K562 (cell line): ENCODE results near the gene CRYZL1. TPM values are rescaled to one million over a fixed set of nuclear protein-coding genes. Genes with fewer than 3 reads are reported as not detected.
A peak's percentile ranks its signal among the peaks of the same experiment; 100 is the strongest.

Source experiments
- ATAC-seq: fragments of 200-7000 bp; cut with Tn5 transposase; 3 replicates; pipeline ENCODE4 v1.9.1; 2020; ENCODE audit warnings: moderate library complexity
- BruUV-seq: library from RNA; stranded (reverse); fragments of 400-500 nt; replicated peaks from 2 replicates; lab custom pipeline; 2021; lab: Mats Ljungman, UMichigan
- CTCF ChIA-PET: fragments of 300-600 bp; formaldehyde crosslinking; extraction: SDS; loops from one replicate; lab custom pipeline; 2021; ENCODE audit warnings: low intra/inter-chr PET ratio; lab: Yijun Ruan, JAX
- POLR2A ChIA-PET: fragments of 300-600, 350-650 bp; sonication (Branson Sonifier 250); formaldehyde crosslinking; extraction: SDS; loops from one replicate; lab custom pipeline; 2021; ENCODE audit warnings: antibody characterized with exemption, inconsistent platforms; lab: Yijun Ruan, JAX
- DNase-seq, 4 experiments: peaks; one replicate each; pipeline versions ENCODE4 v3.0.0 to v3.0.0-alpha.2; 2011 to 2018; ENCODE audit warnings: low spot score in 3 of 4, mixed read lengths in 3 of 4; ENCODE audit errors: extremely low read depth in 1 of 4
- FAIRE-seq: peaks from 2 replicates; lab custom pipeline; 2011; peaks lifted over from hg19 to GRCh38; lab: Jason Lieb, UNC
- H2AFZ ChIP-seq: 2 replicates; pipeline ENCODE4 v1.6.0; 2011; ENCODE audit warnings: low read depth, low read length, control low read depth, inconsistent platforms
- H3K27ac ChIP-seq: fragments of 200-600 bp; 3 replicates; pipeline ENCODE4 v1.8.0; 2011; ENCODE audit warnings: low read depth, mild to moderate bottlenecking, control low read depth, inconsistent platforms, low read length, moderate library complexity, mixed read lengths; ENCODE audit errors: extremely low read depth
- H3K27me3 ChIP-seq, 2 experiments: fragments of 300-600 bp in 1 of 2; 2 replicates in 1 of 2; 3 replicates in 1 of 2; pipeline versions ENCODE4 v1.6.0 to v1.8.0; 2011; ENCODE audit warnings: inconsistent platforms in 2 of 2, low read length in 2 of 2, mild to moderate bottlenecking in 1 of 2, mixed read lengths in 1 of 2, moderate library complexity in 1 of 2; ENCODE audit not compliant: control insufficient read depth in 2 of 2, insufficient read depth in 2 of 2
- H3K36me3 ChIP-seq: fragments of 300-600 bp; 3 replicates; pipeline ENCODE4 v1.8.0; 2011; ENCODE audit warnings: mild to moderate bottlenecking, low read length, inconsistent platforms; ENCODE audit not compliant: control insufficient read depth, insufficient read depth
- H3K4me1 ChIP-seq, 2 experiments: fragments of 200-600 bp in 1 of 2; replicated peaks in 1 of 2; 2 replicates in 1 of 2; 3 replicates in 1 of 2; pipeline versions ENCODE4 v1.5.1 to v1.8.0; 2011; ENCODE audit warnings: inconsistent platforms in 2 of 2, low read length in 2 of 2, mild to moderate bottlenecking in 1 of 2, mixed read lengths in 1 of 2, moderate library complexity in 1 of 2; ENCODE audit not compliant: control insufficient read depth in 2 of 2, insufficient read depth in 2 of 2
- H3K4me2 ChIP-seq: 2 replicates; pipeline ENCODE4 v1.6.1; 2011; ENCODE audit warnings: low read length, control low read depth, inconsistent platforms, mixed read lengths; ENCODE audit not compliant: insufficient read depth
- H3K4me3 ChIP-seq: fragments of 200-600 bp; sonication (generic), shearing (Covaris generic); 2 replicates; pipeline ENCODE4 v1.5.1; 2016; ENCODE audit warnings: control low read depth, inconsistent platforms
- H3K79me2 ChIP-seq: fragments of 200-600 bp; 3 replicates; pipeline ENCODE4 v1.8.0; 2011; ENCODE audit warnings: low read length, inconsistent platforms; ENCODE audit not compliant: control insufficient read depth, insufficient read depth
- H3K9ac ChIP-seq, 2 experiments: 2 replicates each; pipeline versions ENCODE4 v1.6.0 to v1.6.1; 2011; ENCODE audit warnings: low read depth in 2 of 2, low read length in 2 of 2, control low read depth in 1 of 2, inconsistent platforms in 1 of 2, mild to moderate bottlenecking in 1 of 2, mixed read lengths in 1 of 2; ENCODE audit not compliant: insufficient read depth in 1 of 2
- H3K9me1 ChIP-seq: one replicate; pipeline ENCODE4 v1.6.0; 2011; ENCODE audit warnings: inconsistent platforms, mild to moderate bottlenecking, low read length, moderate library complexity; ENCODE audit not compliant: control insufficient read depth, insufficient read depth
- H3K9me3 ChIP-seq: replicated peaks from 2 replicates; pipeline ENCODE4 v1.5.1; 2011; ENCODE audit warnings: low read depth, low read length, inconsistent platforms; ENCODE audit not compliant: control insufficient read depth, insufficient read depth
- H4K20me1 ChIP-seq: replicated peaks from 2 replicates; pipeline ENCODE4 v1.6.1; 2011; ENCODE audit warnings: low read length, inconsistent platforms, mixed read lengths; ENCODE audit not compliant: control insufficient read depth, insufficient read depth
- WGBS: fragments of 100-300 bp; shearing (Covaris generic); methylation state at CpG from one replicate; pipeline ENCODE4 v1.1.6; 2016; ENCODE audit warnings: low coverage, mixed read lengths; ENCODE audit not compliant: insufficient coverage; ENCODE audit errors: missing lambda C conversion rate; 5-methylcytosine and 5-hydroxymethylcytosine counted together
- in situ Hi-C: fragments of 300-500 bp; cut with MboI; formaldehyde crosslinking; loops from 4 replicates; pipeline ENCODE4 v1.15.0; 2018; ENCODE audit warnings: inconsistent platforms, mixed read lengths
- intact Hi-C: fragments of 100-400 bp; cut with micrococcal nuclease; formaldehyde crosslinking; loops from 2 replicates; pipeline ENCODE4 v1.14.2; 2022
- polyA plus RNA-seq, 8 experiments: library from polyadenylated mRNA; depleted of rRNA in 4 of 8; stranded (reverse) in 5 of 8; unstranded in 3 of 8; fragments of >200 nt; fragmentation: Nextera tagmentation in 2 of 8; fragmentation: Illumina TruSeq in 1 of 8; extraction: Ambion mirVana in 2 of 8; extraction: Trizol in 1 of 8; gene quantifications; 2 replicates each; pipeline versions ENCODE4 v1.2.1 to v1.2.3, GENCODE V29; 2011 to 2014; ENCODE audit warnings: inconsistent platforms in 1 of 8, missing spikeins in 1 of 8
- total RNA-seq, 7 experiments: library from RNA; depleted of rRNA in 6 of 7; stranded (reverse); fragments of >200 nt in 6 of 7; fragmentation: Illumina TruSeq in 2 of 7; extraction: Trizol in 2 of 7; gene quantifications; 2 replicates each; pipeline versions ENCODE4 v1.2.1 to v1.2.3, GENCODE V29; 2011 to 2021; ENCODE audit warnings: low replicate concordance in 1 of 7
- TF ChIP-seq, protein P1 (sequence below): sonication (generic); formaldehyde crosslinking; IDR thresholded peaks from 2 replicates; pipeline ENCODE4 v1.9.0; 2022; ENCODE audit warnings: mild to moderate bottlenecking, missing genetic modification reagents
- TF ChIP-seq, protein P2 (sequence below): fragments of 250-450 bp; sonication (Bioruptor Pico); IDR thresholded peaks from 2 replicates; pipeline ENCODE4 v1.5.0; 2021; ENCODE audit warnings: mild to moderate bottlenecking, moderate library complexity
- TF ChIP-seq, protein P3 (sequence below): sonication (generic); formaldehyde crosslinking; IDR thresholded peaks from 2 replicates; pipeline ENCODE4 v1.5.0; 2020; ENCODE audit warnings: missing genetic modification reagents

CRYZL1 gene
- total and polyA plus RNA-seq, 9 of the 15 experiments (the other 6 are each of a cell fraction or from before 2014, with no cell fraction given): 19.9 to 98.2 (median 39.2) TPM

DNA sequence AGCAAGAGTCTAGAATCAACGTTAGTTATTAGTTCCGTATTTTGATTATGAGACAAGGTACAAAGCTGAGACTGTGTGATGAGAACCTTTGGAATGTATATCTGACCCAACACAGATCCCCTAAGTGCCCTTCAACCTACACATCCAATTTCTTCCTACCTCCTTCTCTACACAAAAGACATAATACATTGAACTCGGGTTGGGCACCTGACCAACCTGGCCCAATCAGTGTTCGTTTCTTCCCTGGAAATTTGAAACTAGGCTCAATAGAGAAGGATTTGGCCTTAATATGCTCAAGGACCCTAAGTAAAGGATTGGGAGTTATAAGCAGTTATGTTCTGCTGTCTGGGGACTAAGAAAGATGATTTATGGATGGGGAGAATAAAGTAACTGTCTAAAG is 12.9 kb upstream of the CRYZL1 start:
- TF ChIP-seq, protein P1, sequence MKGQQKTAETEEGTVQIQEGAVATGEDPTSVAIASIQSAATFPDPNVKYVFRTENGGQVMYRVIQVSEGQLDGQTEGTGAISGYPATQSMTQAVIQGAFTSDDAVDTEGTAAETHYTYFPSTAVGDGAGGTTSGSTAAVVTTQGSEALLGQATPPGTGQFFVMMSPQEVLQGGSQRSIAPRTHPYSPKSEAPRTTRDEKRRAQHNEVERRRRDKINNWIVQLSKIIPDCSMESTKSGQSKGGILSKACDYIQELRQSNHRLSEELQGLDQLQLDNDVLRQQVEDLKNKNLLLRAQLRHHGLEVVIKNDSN (CRISPR knock-in tag): peak; percentile 40
- TF ChIP-seq, protein P2, sequence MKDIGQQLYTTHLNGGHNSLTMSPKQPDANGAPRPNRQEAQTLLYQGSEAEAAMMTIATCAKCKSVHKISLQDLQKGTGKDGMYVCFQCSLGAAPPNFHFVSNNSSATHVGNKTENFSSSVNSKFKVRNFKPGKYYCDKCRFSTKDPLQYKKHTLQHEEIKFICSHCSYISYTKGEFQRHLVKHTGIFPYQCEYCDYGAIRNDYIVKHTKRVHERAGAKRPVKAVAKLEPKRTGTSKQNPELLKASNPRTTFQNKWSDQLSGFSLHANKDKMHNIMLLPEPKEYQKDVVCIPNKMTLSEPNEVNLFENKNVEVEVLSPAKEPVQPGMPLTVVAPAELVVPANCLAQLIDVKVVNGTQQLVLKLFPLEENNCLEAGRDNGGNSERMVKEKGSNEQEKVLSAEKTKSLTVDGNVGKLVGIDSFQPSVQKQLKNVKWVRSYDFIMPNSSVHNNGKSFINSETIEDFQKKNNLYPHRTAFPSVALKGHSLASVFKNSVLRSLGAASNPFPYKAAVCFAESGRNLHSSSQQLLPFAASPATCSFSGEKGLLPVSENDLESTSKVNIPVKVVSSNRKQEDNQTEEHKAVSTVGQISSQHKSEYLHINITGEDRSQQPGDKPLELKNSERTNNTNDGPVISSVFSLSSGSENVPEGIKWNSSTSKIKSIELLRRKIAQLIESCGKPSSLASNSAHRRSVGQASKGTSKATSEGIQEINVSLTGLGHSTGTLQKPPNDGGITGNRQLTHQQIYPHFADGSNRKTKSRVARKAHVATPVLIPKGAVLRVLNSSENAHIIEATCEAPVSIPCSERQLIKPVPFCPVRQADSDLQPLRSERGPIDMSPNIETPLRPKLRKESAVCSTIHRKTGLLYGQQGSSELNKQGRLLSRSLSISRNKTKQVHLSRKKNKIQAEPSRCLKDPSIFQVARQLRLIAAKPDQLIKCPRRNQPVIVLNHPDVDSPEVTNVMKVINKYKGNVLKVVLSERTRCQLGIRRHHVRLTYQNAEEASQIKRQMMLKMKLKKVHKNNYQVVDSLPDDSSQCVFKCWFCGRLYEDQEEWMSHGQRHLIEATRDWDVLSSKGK (CRISPR knock-in tag): no peak
- TF ChIP-seq, protein P3, sequence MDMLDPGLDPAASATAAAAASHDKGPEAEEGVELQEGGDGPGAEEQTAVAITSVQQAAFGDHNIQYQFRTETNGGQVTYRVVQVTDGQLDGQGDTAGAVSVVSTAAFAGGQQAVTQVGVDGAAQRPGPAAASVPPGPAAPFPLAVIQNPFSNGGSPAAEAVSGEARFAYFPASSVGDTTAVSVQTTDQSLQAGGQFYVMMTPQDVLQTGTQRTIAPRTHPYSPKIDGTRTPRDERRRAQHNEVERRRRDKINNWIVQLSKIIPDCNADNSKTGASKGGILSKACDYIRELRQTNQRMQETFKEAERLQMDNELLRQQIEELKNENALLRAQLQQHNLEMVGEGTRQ (CRISPR knock-in tag): peak; percentile 35
- intact Hi-C loops: no loop called here
- Histone ChIP-seq H3K27me3 (peaks cover 0 to 3% of the 10 kb centered on the region in 2 experiments; a peak in 2 of 5 replicates), H3K79me2 (no peaks in the 10 kb centered on the region), H3K27ac (no peak overlapping the region), H4K20me1 (no peaks in the 10 kb centered on the region), H3K9me3 (no peaks in the 10 kb centered on the region), H2AFZ (no peak overlapping the region), H3K9ac (no peak overlapping the region), H3K36me3 (no peaks in the 10 kb centered on the region), H3K4me3 (no peak overlapping the region), H3K4me1 (peaks cover 5 to 14% of the 10 kb centered on the region in 2 experiments; a peak in 4 of 5 replicates), H3K4me2 (no peak overlapping the region), H3K9me1 (no peaks in the 10 kb centered on the region)
- no TSS peak for BruUV-seq
- ATAC-seq (no peak), FAIRE-seq (no peak), DNase-seq (no peak)
- 19% methylated on average over 4 of the region's 4 CpGs for WGBS
- ChIA-PET POLR2A (interaction anchor here (0.6 kb wide), 1 partner anchor 20 kb away, joined by 5 read pairs; no protein-coding TSS in a partner anchor), CTCF (no interaction called here)
- in situ Hi-C loops: no loop called here
